ENCODE results near the gene C2orf81.

- TF ChIP-seq CTCF (IDR thresholded peaks at IDR 0.05) (no peak), POLR2AphosphoS5 (IDR thresholded peaks at IDR 0.05) (no peak), POLR2A (IDR thresholded peaks at IDR 0.05) (no peak)
These were observed 51.4 kb downstream of the C2orf81 start for GRCh38 chr2:74369976-74370375.
